Activated CD4-positive, alpha-beta T cell treated with anti-CD3 and anti-CD28 coated beads, Interleukin-2, amount 50 U/mL, for 24 hours (primary cell): ENCODE data around the gene VTN.

ENCODE experiments used
- DNase-seq, 2 donors: peaks; one replicate each; pipeline ENCODE4 v3.0.0-alpha.2; 2020; ENCODE audit warnings: low read depth in 1 of 2, low spot score in 1 of 2

Gene VTN, protein sequence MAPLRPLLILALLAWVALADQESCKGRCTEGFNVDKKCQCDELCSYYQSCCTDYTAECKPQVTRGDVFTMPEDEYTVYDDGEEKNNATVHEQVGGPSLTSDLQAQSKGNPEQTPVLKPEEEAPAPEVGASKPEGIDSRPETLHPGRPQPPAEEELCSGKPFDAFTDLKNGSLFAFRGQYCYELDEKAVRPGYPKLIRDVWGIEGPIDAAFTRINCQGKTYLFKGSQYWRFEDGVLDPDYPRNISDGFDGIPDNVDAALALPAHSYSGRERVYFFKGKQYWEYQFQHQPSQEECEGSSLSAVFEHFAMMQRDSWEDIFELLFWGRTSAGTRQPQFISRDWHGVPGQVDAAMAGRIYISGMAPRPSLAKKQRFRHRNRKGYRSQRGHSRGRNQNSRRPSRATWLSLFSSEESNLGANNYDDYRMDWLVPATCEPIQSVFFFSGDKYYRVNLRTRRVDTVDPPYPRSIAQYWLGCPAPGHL

DNA sequence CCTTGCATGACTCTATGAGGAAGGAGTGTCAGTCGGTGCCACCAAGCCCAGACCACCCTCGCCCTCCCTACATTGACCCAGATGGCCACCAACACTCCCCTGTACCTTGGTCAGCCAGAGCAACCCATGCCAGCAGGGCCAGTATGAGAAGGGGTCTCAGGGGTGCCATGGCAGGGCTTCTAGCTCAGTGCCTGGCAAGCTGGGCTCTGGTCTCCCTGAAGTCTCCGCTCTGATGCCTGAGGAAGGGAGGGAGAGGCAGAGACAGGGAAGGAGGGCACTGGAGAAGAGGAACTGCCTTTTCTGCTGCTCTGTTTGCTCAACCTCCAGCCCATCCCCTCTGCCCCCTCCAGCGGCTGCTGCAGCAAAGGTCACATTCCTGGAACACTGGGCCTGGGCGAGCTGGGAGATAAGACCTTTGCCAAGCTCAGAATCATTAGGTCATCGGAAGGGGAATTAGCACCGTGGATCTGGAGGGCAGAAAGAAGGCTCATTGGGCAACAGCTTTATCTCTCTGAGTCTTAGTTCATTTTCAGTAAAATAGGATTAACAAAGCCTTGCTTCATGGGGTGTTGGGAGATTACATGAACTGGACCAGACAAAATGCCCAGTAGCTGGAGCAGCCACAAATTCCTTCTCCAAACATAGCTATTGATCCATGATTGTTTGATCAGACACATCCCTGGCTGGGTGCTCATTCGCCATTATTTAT, at the start of gene VTN:
Gene VTN, minus strand, starts transcription at position 273 of the 709 bp plus-strand sequence. Its CDS starts 104 bp downstream, at position 169.
- DNase-seq = no peak

DNA sequence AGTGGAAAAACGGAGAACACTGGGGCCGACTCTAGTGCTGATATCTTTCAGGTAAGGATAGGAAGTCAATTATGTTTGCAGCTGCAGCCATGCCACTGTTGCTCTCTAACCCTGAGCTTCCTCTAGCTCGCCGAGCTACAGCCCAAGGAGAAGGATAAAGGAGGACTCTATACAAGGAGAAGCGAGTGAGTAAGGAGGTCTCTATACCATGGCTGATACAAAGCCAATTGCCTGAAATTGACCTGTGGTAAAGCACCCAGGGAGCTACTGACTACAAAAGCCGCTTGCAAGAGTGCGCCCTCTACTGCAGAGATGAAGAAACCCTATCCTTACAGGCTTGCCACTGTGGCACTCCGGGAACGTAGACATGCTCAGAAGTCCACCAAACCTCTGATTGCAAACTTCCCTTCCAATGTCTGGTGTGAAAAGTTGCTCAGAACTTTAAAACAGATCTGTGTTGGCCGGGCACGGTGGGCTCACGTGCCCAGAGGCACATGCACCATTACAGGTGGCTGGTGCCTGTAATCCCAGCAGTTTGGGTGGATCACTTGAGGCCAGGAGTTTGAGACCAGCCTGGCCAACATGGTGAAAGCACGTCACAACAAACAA, 46.7 kb upstream of the VTN start:
- DNase-seq = peak; percentile 19 to 49

DNA sequence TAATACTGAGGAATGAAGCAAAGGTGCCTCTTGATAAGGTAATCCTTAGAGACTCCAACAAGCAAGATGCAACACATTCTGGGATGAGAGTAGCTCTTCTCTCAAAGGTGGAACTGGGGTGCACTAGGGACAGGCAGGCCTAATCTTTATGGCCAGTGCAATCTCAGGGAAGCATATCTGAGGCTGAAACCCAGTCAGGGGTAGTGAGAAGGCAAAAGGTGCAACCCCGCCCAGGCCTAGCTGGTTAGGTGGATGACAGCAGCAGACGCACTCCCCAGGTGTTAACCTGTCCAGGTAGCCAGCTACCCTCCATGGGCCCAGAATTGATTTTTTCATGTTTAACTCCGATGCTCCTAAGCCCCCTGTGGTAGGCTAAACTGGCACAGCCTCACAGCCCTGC, 45.8 kb upstream of the VTN start:
- DNase-seq = no peak

DNA sequence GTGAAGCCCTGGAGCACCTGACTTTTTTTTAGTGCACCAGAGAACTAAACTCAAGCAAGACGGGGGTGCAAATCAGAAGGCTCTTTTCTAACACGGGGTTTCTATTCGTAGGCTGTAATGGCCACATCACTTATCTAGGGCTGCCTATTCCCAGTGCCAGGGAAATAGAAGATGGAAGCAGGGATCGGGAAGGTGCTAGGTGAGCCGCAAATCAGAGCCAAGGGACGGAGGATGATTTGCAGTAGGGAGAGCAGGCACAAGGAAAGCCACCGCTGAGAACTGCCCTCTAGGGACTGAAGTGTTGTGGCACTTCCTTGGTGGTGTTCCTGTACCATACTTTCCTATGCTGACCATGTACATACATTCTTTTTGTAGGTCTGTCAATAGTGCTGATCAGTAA, 43.7 kb upstream of the VTN start:
- DNase-seq = no peak

DNA sequence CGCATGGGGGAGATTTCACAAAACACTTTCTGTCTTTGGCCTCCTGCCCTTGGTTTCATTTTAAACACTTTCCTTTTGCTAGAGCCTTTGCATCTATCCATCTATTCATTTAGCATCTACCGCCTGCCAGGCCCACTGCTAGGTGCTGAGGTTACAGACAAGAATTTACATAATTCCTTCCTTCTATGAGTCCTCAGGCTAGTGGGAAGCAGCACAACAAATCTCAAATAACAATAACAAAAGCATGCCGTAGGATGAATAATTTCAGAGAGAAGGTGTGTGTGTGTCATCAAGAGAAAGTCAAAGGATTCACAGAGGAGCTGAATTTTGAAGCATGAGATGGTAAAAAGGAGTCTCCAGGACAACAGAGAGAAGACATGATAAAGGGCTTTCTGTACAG, 42.0 kb upstream of the VTN start:
- no peak for DNase-seq

DNA sequence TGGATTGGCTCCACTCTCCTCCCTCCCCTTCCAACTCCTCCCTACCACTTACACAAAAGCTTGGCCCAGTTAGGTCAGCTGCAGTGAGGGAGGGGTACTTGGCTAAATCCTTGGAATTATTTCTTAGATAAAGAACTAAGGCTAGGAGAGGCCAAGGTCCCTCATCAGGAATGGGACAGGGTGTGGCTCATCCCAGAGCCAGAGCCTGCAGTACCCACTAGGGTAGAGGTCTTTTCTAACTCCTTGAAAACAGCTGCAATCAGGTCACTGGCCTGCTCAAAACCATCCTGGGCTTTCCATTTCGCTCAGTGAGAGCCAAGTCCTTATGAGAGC, 37.8 kb upstream of the VTN start:
- no peak for DNase-seq

DNA sequence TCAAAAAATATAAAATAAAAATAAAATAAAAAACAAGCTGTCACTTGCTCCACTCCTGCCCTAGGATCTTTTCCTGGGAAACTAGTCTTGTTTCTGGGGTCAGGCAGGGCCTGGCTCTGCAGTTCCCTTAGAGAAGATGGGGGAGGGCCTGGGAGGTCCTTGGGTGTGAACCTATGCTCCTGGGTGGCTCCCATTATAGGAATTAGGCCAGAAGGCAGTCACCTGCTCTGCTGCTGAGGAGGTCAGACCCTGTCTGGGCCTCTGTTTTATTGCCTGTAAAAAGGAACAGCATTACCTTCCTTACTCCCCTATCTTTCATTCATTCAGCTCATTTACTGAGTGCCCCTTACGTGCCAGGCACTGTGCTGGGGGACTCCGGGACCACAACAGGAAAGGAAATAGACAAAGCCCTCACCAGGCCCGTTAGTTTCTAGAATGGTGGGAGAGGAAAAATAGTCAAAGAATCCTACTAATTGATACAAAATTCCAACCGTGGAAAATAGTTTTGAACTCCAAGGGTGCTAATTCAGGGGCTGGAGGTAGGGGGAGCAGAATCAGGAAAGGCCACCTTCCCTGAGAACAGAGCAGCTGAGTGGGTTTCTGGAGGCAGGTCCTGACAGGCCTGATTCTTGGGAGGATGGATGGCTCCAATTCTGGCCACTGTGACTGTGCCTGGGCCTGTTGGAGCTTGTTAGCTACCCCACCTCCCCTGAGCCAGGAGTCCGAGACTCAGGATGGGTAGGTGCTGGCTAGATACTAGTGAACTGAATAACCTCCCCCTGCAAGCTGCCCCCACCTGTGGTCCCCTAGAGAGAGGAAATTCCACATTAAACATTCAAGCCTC, 37.2 kb upstream of the VTN start:
- no peak for DNase-seq

DNA sequence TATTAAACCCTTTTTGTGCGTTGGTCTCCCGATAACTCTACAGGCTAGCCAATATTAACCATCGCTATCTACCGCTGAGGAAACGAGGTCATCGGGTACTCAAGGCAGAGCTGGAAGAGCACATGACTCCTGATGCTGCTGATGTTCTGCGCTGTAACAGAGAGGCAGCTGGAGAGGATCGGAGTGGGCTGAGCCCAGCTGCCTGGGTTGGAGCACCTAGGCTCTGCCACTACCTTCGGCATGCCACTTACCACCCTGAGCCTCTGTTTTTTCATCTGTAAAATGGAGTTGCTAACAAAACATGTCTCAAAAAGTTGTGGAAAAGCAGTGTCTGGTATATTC, 36.3 kb upstream of the VTN start:
- DNase-seq = no peak

DNA sequence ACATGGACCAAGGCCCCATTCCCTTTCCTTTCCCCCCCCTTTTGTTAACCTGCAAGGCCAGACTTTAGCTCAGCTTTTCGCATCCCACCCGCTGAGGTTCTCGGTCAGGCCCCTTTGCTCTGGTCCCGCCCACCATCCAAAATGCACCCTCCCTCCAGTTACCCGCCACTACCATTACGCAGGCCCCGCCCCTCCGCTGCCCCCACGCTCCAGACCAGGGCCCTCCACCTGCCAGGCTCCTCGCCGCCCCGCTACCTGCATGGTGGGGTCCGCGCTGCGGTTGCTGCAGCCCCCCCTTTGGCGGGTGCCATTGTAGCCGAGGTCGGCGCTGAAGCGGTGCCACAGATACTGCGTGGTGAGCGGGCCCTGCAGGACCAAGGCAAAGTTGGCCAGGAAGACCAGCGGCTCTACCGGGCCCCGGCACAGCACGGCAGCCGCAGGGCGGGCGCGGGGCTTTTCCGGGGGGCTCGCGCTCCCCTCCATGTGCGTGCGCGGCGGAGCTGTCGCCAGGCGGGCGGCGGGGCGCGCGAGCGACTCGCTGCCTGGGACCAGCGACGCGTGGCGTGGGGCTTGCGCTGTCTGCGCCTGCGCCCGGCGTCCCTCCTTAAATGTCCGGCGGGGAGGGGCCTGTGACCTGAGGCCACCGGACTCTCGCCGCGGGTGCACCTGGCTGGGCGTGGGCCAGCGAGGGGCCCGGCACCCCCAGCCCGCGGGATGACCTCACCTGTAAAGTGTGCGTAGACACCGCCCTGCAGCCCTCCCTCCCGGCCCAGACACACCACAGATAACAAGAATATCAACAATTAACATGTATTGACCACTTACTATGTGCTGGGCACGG, 35.7 kb upstream of the VTN start, which contains the start of gene SLC46A1:
Gene SLC46A1, minus strand, starts transcription at position 581 of the 841 bp plus-strand sequence. Its CDS starts 98 bp downstream, at position 483.
- DNase-seq = peak in 1 of 2 donors; percentile 43

DNA sequence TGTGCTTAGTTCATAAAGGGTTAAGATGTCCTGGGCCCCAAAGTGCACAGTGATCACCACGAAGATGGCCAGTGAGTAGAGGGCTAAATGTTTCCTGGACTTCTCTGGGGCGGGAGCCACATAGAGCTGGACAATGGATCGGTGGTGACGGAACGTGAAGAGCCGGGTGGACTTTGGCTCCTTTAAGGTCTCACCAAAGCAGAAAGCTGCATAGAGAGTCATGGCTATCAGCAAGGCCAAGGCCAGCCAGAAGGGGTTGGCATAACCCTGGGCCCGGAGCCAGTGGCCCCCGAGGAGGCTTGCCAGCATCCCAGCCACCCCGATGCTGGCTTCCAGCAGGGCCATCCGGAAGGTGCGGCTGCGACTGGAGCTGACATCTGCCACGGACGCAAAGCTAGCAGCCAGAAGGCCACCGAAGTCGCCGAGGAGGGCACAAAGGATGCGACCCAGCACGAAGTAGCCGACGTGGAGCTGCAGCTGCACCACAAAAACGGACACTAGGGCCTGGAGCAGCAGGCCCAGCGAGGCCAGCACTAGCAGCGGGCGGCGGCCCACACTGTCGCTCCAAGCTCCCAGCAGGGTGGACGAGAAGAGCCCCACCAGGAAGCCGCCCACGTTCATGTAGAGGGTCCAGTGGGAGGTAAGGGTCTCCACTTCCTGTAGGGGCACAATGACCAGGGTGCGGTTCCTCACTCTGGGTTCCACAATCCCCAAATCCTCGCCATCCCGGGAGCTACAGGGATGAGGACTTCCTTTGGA, 34.9 kb upstream of the VTN start:
- no peak for DNase-seq

DNA sequence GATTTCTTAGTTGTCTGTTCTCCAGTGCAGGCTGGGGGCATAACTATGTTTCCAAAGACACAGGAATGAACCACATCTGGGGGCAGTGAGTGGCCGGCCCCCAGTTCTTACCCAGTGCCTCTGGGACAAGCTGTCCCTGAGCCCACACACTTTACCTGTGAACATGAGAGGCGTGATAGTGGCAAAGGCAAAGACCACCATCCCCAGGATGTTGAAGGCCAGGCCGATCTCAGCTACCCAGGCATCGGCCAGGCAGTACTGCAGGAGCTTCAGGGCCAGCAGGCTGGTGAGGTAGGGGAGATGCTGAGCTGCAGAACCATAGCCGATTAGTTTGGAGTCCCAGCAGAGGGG, 34.3 kb upstream of the VTN start:
- no peak for DNase-seq

DNA sequence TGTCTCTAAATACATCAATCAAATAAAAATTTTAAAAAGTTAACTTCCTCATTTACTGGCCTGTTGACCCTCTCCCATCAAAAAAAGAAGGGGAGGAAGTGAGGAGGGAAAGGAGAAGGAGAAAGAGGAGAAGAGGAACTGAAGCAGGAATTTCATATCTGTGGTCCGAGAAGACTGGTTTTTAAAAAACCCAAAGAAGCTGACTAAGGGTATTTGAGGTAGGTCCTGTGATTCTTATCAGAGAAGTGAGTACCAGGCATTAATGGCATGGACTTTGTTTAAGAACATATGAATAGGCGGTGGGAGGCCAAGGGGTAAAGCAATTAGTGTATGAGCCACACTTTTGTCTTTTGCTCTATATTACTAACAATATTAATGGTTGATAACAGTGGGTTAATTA, 33.9 kb upstream of the VTN start:
- no peak for DNase-seq

DNA sequence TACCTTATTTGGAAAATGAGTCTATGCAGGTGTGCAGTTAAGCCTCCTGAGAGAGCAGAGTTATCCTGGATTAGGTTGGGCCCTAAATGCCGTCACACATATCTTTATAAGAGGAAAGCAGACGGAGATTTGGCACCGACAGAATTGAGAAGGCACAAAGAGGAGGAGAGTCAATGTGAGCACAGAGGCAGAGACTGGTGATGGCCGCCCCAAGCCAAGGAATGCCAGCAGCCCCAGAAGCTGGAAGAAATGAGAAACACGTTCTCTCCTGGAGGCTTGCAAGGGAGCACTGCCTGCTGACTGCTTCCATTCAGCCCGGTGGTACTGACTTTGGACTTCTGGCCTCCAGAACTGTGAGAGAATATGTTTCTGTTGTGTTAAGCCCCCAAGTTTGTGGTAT, 32.7 kb upstream of the VTN start:
- no peak for DNase-seq

DNA sequence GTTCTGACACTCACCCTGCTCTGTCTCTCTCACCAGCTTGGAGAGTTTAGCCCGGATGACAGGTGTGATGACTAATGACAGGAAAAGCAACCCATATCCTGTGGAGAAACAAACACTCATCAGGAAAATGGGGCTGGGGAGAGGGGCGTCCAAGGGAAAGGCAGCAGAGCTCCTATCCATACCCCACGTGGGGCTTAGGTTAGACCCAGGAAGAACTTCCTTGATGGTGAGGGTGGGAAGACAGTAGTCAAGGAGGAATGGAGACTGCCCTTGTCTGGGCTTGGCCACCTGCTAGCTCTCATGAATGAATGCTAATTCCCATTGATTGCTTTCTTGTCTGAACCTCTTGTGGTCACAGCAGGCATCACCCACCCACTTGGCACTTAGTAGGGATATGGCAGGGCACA, 32.1 kb upstream of the VTN start:
- DNase-seq = no peak

DNA sequence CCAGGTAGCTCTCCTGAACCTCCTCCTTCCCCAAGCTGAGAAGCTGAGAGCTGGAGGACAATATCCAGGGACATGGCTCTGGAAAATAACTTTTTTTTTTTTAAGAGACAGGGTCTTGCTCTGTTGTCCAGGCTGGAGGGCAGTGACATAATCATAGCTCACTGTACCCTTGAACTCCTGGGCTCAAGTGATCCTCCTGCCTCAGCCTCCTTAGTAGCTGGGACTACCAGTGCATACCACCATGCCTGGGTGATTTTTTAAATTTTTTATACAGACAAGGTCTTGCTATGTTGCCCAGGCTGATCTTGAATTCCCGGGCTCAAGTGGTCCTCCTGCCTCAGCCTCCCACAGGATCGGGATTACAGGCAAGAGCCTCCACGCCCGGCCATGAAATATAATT, 29.7 kb upstream of the VTN start:
- no peak for DNase-seq

DNA sequence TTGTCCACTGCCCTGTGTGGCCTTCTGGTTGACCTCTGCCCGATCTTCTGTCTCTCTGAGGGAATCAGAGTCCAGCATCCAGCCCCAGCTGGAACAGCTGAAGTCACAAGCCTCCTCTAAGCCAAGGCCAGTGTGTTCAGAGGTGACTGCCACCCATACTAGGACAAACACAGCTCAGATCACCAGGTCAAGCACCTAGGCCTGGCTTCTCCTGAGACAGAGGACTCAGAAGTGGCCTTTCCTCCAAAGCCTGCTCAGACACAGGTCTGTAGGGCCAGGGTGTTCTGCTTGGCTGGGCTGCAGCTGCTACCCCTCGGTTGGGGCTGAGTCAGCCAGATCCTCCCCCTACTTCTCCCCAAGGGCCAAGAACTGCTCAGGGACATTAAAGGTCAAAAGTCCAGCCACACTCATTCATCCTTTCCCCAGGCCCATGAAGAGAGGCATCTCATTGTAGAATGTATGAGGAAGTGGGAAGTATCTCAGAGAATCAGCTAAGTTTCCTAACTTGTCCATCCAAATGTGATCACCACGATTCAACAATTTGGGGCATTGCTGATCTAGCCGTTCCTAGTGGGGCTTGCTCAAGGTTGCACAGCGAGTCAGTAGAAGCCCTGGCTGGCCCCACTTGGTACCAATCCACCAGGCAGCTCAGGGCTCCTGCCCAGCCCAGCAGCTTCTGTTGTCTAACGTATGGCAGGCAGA, 28.3 kb upstream of the VTN start:
- no peak for DNase-seq

DNA sequence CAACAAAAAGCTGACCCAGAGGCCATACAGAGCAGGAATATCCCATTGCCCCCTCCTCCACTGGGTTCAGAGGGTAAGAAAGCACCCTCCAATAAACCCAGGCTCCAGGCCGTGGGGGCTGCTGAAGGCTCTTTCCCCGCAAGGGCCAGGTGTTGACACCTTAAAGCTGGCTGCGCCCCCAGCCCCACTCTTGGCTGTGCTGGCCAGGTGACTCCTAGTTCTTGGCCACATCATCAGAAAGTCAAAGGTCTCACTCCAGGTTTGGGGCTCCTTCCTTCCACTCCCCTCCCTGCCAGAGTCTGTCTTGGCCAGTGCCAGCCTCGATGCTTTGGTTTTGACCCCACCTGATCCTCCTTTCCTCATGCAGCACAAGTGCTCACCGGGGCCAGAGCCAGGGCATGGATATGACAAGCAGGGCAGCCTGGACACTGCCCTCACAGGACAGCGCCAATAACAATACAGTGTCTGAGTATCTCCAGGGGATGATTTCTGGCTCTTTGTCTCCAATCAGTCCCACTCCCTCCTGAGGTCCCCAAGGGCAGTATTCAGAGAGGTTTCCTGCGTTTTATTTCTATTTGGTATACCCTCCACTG, 27.7 kb upstream of the VTN start:
- no peak for DNase-seq

DNA sequence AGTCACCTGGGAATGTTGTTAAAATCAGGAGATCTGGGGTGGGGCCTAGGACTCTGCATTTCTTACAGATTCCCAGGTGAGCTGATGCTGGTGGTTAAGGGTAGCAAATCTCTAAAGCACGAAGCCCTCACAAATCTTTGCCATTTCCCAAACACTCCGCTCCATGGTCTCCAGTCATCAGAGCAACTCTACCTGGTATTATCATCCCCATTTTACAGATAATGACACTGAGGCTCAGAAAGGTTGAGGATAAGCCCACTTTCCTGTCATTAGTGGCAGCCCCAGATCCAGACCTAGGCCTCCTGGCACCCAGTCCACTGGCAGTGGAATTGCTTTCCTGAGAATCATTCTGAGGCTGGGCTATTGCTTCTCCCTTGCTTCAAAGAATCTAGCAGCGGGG, 27.2 kb upstream of the VTN start:
- DNase-seq = no peak
